Thyroid gland (tissue), 4 donors: Measurements from ENCODE around the gene PLEKHF1.

Source experiments
- CTCF ChIP-seq, 6 experiments: fragments of 200-600 bp in 3 of 6; fragments of 450-650 bp in 3 of 6; sonication (generic) in 3 of 6; IDR thresholded peaks; one replicate each; pipeline ENCODE4 v1.5.1; 2016 to 2019; ENCODE audit warnings: antibody characterized with exemption in 6 of 6, mild to moderate bottlenecking in 2 of 6, inconsistent platforms in 1 of 6, moderate library complexity in 1 of 6
- POLR2A ChIP-seq, 2 donors: fragments of 450-650 bp; IDR thresholded peaks; one replicate each; pipeline ENCODE4 v1.6.1; 2017; ENCODE audit warnings: antibody characterized with exemption in 2 of 2, mild to moderate bottlenecking in 2 of 2, moderate library complexity in 1 of 2

- TF ChIP-seq CTCF (IDR thresholded peaks at IDR 0.05) (no peak), POLR2A (IDR thresholded peaks at IDR 0.05) (no peak)
These were observed 49.3 kb upstream of the PLEKHF1 start for GRCh38 chr19:29615891-29616425.
